Measurements from ENCODE around the gene JAM2.
A peak's percentile ranks its signal among the peaks of the same experiment; 100 is the strongest.

DNA sequence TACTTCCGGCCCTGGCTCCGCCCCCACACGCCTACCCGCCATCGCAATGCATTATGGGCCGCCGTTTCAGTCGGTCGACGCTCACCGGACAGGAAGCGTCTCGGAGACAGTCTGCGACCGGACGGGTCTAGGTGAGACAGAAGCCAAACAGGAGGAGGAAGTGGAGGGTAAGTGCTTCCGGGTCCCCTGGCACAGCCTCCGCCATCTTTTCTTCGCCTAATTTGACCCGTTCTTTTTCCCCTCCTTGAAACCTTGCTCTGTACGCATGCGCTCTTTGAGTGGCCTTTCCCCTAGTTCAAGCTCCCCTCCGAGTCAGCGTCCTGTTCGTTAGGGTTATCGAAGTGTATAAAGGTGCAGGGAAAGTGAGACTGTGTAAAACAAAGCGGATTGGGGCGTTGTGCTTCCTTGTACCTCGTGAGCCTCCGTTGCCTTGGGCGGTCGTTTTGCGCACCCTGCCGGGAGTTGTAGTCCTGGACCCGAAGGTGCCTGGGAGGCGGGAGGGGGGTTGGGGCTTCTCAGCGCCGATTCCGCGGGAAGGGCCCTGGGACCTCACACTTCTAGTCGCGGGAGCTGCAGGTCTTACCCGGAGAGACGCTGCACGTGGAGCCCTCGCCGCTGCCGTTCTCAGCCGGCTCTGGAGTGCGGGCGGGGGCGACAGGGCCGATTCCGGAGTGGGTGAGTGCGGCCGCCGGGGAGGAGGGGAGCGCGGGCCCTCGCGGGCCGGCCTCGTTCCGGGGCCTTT is 96.0 kb downstream of the JAM2 start, which contains the start of the genes ATP5PF and GABPA:
- TF ChIP-seq POLR2A (IDR thresholded peaks at IDR 0.05): peak; percentile 16 to 60 (median 50)
- TF ChIP-seq, protein P1, sequence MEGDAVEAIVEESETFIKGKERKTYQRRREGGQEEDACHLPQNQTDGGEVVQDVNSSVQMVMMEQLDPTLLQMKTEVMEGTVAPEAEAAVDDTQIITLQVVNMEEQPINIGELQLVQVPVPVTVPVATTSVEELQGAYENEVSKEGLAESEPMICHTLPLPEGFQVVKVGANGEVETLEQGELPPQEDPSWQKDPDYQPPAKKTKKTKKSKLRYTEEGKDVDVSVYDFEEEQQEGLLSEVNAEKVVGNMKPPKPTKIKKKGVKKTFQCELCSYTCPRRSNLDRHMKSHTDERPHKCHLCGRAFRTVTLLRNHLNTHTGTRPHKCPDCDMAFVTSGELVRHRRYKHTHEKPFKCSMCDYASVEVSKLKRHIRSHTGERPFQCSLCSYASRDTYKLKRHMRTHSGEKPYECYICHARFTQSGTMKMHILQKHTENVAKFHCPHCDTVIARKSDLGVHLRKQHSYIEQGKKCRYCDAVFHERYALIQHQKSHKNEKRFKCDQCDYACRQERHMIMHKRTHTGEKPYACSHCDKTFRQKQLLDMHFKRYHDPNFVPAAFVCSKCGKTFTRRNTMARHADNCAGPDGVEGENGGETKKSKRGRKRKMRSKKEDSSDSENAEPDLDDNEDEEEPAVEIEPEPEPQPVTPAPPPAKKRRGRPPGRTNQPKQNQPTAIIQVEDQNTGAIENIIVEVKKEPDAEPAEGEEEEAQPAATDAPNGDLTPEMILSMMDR (IDR thresholded peaks at IDR 0.05): peak in 4 of 7 experiments; percentile 6 to 22 (median 12)
